ENCODE measurements around the gene NTM. TPM values are rescaled to one million over a fixed set of nuclear protein-coding genes. Genes with fewer than 3 reads are reported as not detected.

Gene NTM
- polyA plus RNA-seq, 1 donor = 44.4 TPM

DNA sequence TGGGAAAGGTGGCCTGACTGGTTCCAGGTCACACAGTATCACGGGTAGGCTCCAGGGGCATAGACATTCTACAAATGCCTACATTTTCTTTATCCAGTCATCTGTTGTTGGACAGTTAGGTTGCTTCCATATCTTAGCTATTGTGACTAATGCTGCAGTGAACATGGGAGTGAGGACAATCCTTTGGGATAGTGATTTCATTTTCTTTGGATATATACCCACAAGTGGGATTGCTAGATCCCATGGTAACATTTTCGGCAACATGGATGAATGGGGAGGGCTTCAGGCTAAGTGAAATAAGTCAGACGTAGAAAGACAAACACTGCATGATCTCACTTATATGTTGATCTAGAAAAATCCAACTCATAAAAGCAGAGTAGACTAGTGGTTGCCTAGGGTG is 744.3 kb downstream of the NTM start:
- no peak for DNase-seq

- DNase-seq = no peak
Measured at GRCh38 chr11:132115454-132115853, 745.0 kb downstream of the NTM start.

- DNase-seq = no peak
Measured at GRCh38 chr11:132116516-132116915, 746.1 kb downstream of the NTM start.

- DNase-seq = no peak
Measured at GRCh38 chr11:132118661-132119060, 748.2 kb downstream of the NTM start.

GRCh38 chr11:132119573-132119972 is 749.2 kb downstream of the NTM start:
- DNase-seq = no peak

DNA sequence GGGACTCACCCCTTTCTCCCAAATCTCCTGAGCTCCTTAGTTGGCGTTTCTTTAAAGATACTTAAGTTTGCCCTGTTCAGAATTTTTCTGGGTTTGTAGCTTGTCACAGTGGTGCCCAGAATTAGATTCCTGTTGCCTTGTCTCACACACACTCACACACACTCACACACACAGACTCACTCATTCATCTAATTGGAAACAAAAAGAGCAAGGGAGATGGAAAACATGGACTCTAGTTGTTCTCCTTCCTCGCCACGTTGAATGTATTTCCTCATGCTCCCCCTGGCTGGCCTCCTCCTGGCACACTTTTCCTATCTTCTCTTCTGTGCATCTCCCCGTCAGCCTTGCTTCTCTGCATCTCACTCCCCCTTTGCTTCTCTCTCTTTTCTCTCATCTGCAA is 752.3 kb downstream of the NTM start:
- DNase-seq = no peak

GRCh38 chr11:132123449-132123848 is 753.0 kb downstream of the NTM start:
- no peak for DNase-seq

GRCh38 chr11:132123854-132124835 is 753.7 kb downstream of the NTM start:
- no peak for DNase-seq

- no peak for DNase-seq
Measured at GRCh38 chr11:132125988-132126871, 755.8 kb downstream of the NTM start.

DNA sequence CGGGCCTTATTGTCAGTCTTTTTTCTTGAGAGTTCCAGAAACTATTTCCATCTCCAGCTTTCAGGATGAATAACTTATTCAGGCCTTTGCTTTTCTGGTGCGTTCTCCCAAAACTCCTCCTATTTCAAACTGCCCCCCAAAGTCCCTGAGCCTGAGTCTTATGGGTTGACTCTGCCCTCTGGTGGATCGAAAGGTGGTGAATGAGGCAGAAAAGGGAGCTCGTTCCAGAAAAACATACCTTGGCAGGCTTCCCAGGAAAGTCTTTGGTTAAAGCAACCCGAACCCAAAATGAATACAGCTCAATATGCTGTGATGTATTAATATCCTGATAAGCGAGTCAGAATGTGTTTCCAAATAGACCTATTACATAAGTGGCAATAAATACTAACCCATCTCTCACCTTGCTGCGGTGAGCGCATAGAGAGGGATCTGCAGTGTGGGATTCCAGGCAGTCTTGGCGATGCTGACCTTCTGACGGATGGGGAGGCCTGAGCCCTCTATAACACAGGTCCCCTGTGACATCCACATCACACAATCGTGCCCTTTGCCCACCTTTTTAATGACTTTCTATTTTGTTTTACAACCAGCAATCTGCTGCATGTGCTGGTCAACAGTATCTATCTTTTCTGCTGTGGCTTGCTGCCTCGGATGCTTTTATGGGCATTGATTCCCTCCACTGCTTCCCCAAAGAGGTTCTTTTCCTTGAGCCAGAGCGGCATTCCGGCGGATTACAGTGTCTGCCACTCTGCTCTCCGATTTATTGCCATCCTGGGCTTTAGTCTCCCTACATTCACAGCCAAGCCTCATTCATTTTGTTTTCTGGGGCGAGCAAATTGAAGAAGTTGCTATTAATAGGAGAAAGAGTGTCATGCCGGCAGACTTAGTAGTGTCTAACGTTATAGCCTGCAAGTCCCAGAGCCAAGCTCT is 756.8 kb downstream of the NTM start:
- peak; percentile 80 for DNase-seq

DNA sequence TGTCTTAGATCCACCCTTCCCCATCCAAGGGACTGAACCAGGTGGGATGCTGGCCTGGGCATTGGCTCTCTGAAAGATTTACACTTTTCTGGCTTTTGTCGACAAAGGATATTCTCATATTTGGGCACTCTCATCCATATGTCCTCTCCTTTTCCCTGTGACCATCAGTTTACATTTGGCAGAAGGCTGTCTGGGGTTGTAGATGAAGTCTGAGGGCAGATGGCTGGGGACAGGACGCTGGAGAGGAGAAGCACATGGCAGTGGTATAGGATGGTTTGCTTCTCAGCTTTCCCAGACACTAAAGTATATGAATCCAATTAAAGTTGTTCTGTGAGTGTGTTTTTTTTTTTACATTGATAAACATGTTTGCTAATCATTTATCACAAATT is 757.5 kb downstream of the NTM start:
- no peak for DNase-seq

DNA sequence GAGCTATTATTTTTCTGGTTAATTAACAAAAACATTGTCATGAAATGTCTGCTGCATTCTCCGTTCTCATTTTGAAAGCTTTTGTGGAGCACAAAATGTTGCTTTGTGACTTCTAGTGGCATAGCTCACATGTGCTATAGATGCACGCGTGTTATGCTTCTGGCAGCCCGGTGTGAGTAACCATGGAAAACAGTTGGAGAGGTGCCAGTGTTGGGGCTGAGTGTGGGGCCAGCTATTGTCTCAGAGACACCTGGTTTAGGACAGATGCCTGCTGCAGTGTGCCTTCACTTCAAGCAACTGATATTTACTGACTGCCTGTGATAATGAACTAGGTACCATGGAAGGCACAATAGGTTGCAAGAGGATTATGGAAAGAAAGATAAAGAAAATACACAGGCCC is 760.6 kb downstream of the NTM start:
- no peak for DNase-seq

DNA sequence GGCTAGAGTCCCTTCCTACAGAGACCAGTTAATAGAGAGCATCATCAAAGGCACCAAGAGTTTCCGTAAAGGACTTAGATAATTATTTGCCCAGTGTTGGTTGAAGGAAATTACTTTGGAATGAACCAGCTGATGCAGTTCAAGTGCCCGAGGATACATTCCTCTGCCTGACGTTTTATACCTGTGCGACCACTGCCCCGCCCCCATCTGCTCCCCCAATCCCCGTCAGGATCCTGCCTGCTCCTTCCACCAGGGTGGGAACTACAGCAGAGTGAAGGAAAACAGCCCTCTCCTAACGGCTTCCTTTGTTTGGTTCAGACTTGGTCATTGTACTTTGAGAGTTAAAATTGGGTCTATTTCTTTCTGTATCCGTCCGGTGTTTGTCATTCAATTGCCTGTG is 761.5 kb downstream of the NTM start:
- DNase-seq = no peak

DNA sequence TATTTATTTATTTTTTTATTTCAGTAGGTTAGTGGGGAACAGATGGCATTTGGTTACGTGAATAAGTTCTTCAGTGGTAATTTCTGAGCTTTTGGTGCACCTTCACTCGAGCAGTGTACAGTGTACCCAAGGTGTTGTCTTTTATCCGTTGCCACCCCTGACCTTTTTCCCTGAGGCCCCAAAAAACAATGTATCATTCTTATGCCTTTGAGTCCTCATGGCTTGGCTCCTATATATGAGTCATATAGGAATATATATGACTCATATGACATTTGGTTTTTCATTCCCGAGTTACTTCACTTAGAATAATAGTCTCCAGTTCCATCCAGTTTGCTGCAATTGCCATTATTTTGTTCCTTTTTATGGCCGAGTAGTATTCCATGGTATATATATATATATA is 763.9 kb downstream of the NTM start:
- no peak for DNase-seq

DNA sequence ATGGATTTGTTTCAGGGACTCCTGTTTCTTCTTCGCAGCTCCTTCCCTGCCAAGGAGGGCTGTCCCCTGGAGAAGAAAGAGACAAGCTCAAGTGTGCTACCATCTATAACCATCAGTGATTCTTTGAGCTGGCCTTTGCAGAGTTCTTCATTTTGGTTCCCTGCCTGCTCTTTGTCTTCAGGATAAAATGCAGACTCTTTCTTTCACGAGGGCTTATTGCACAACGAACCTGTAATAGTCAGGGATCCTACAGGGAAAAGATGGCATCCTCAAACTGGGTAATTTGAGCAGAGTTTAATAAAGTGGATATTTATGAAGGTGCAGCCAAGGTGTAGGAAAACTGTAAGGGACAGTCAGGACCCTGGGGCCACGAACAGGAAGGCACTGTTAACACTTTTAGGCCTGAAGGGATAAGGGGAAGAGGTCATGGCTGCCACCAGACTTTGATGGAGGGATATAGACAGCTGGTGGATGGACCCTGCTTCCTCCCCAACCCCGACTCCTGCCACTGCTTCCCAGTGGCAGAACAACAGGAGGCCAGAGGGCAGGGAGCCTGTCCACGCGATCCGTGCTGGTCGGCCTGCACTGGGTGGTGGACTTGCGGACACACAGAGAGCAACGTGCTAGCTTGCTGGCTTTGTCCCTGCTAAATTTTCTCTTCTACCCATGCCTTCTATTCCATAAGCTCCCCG is 767.0 kb downstream of the NTM start:
- no peak for DNase-seq

DNA sequence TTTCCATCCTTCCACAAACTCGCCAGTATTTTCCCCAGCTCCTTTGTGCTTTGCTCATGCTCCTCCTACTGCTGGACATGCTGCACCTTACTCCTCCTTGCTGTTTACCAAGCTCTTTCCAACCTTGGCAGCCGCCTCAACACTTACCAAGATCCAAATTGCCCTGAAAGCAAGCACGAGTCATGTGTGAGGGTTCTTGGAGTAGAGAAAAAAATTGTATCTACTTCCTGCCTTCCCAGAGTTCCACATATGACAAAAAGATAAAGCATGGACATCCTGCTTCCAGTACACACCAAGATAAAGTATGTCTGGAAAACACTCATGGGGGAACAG is 767.5 kb downstream of the NTM start:
- no peak for DNase-seq

DNA sequence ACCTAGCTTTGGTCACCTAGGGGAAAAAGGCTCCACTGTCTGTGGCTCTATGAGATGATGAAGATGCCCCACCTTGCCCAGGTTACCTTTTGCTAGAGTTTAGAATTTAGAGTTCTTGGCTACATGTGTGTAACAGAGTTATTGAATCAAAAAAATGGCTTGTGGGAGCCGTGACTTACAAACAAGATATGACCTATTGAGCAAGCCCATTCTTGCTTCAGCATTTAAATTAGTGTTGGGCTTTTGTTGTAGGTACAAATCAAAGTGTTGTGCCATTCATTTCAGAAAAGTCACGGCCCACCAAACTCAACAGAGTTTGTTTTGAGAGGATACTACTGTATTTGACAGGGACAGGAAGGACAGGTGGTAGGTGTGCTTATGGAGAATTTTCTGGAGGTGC is 768.8 kb downstream of the NTM start:
- no peak for DNase-seq

- no peak for DNase-seq
Measured at GRCh38 chr11:132140056-132140455, 769.6 kb downstream of the NTM start.

- no peak for DNase-seq
Measured at GRCh38 chr11:132142121-132142520, 771.7 kb downstream of the NTM start.

DNA sequence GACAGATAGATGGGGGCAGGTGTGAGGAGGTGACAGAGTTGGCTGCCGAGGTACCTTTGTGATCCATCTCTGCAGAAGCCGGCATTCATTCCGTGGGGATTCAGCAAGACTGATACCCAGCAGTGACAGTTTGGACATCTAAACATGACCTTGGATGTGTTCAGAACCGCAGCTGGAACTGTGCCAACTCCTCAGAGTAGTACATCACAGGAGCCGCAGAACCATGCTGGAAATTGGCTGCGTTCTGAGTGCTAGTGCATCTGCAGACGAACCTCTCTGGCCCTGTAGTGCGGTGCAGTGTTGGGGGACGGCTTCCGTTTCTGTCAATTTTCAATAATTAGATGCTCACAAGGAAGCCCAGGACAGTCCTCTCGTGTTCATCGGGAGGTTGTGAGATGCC is 772.1 kb downstream of the NTM start:
- no peak for DNase-seq

GRCh38 chr11:132147464-132147863 is 777.0 kb downstream of the NTM start:
- no peak for DNase-seq
